Middle frontal gyrus (tissue), 1 donor: ENCODE results near the gene TLE1.
"Not testable (repeated sequence)": the region's sequence is repeated elsewhere in the genome, so short reads cannot be mapped to it uniquely, and the experiment has no call there.

Experiments used
- DNase-seq: peaks from one replicate; pipeline ENCODE4 v3.0.0-alpha.2; 2015; ENCODE audit warnings: low spot score; ENCODE audit errors: extremely low spot score

The TLE1 gene

DNA sequence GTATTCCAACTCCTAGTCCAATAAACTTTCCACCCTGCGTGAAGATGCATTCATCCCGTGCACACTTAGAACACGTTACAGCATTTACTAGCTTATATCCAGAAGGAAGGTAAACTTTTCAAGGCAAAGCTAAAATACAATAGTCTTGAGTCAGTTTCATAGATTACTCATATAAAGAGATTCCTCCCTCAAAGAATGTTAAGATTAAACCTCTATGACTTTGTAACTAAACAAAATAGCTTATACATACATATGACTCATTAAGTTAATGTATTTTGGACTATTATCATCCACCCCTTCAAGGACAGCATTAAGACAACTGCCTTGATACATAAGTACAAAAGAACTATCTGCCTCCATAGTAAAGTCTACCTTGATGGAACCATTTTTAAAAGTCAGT is 36.1 kb downstream of the TLE1 start:
- DNase-seq, result no peak

DNA sequence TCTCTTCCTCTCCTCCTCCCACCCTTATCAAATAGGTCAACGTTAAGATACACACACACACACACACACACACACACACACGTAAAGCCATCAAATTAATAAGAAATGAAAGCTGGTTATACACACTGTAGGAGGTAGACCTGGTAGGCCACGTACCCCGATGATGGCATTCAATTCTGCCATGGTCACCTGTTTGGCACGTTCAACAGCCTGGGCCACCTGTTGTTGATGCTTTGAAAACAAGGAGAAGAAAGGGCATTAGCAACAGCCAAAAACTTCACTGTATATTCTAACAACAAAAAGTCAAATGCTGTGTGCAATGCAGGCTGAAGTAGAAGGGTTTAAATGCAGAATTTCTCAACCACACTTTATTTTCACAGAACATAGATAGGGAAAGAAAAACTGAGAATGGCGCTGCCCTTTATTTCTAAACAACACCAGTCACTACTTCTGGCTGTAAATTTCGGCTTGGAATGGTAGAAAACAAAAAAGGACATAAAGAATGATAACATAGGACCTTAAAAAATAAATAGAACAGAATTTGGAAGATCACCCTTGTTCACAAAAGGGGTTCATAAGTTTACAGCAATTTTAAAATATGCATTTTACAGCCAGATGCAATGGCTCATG is 37.2 kb downstream of the TLE1 start:
- DNase-seq, result no peak

DNA sequence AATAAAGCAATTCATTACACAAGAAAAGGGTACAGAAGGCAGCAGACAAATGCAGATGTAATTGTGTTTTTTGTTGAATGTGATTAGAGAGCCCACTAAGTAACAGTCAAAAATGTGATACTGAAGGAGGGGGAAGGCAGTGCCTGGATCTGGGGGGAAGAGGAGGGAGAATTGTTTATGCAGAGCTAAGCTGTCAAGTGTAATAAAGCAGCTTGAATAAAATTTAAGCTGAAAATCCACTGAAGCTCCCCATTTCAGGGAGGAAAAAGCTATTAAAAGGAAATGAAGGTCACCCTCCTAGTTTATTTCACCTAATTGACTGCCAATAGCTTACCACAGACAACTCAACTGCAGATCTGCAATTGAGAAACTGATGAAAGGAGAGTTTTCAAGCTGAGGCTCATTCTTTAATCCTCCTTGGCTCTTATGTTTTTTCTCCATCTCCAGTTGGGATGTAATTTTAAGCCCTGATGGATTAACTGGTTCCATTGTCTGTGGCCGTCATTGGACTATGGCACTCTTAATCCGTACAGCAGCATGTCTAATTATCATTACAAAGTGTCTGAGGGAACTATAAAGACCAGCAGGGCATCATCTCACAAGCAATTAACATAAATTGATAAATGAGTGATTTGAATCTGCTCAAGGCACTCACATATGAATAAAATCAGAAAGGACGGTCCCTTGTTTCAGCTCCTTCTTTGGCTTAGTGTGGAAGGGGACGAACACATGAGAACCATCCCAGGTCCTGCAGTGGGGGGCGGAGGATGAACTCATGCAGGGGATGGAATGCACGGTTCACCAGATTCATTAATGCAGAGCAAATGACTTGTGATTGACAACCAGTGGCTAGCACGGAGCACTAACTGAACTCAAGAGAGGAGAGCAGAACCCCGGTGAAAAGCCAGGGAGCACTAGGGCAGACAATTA is 38.5 kb downstream of the TLE1 start:
- DNase-seq, result no peak

DNA sequence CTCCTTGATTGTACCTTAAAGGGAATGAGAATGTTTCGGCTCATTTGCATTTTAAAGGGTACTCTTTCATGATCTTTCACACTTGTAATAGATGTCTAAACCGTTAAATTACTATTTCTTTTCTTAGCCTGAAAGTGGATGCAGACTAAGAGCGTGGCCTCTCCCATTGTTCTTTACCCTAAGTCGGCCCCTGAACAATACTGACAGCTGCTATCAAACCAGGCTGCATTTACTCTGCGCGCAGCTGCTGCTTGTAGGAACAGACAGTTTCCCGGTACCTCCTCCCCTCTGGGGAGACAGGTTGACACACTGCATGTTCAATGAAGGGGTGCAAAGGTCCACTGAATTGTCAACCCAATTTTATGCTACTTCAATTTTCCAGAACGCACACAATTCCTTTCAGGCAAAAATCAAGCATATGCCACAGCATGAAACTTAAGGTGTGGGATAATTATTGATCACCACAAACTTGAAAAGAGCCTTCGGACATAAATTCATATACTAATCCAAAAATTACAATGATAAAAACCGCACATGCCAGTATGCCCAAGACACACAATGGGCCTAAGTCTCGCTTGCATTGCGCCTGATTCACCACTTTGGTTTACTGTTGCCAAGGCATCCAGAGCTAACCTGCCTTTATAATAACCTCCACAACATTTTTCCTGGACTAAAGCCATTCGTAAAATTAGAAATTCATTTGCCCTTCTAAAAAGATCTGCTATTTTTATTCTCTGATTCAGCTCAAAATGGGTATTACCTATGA is 39.7 kb downstream of the TLE1 start:
- DNase-seq, result no peak

- DNase-seq, result no peak
Measured at GRCh38 chr9:81648891-81649290, 40.5 kb downstream of the TLE1 start.

DNA sequence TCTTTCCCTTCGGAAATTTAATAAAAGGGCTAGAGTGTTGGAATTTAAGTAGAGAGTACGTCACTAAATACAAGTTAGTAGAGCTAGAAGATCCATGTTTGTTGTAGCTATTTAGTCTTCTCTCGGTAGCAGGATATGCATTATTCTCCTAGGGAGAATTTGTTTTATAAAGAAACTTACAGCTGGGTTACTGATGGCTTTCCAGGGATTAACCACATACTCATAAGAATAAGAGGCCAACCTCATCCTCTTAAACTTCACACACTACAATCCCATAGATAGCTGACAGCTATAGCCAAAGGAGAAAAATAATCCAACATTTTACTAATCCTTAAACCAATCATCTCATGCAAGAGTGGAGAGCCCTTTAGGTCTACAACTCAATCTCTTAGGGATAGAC is 43.0 kb downstream of the TLE1 start:
- DNase-seq, result no peak

- DNase-seq, result not testable (repeated sequence)
Measured at GRCh38 chr9:81644513-81644912, 44.8 kb downstream of the TLE1 start.

DNA sequence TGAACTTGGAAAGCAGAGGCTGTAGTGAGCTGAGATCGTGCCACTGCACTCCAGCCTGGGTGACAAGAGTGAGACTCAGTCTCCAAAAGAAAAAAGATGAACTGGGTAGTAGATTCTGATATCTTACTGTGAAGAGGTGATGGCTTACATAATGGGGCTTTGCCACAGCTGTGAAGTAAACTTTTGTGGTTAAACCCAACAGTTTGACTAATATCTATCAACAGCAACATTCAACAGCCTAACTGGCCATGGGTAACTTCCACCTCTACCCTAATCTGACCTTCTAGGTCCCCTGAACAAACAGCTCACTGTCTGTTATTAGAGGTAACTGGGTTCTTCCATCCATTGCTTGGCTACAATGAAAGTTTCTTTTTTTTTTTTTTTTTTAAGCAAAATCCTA is 52.1 kb downstream of the TLE1 start:
- DNase-seq, result no peak

GRCh38 chr9:81636255-81636599 is 53.1 kb downstream of the TLE1 start:
- no peak for DNase-seq

GRCh38 chr9:81635521-81636254 is 53.7 kb downstream of the TLE1 start:
- DNase-seq, result no peak

DNA sequence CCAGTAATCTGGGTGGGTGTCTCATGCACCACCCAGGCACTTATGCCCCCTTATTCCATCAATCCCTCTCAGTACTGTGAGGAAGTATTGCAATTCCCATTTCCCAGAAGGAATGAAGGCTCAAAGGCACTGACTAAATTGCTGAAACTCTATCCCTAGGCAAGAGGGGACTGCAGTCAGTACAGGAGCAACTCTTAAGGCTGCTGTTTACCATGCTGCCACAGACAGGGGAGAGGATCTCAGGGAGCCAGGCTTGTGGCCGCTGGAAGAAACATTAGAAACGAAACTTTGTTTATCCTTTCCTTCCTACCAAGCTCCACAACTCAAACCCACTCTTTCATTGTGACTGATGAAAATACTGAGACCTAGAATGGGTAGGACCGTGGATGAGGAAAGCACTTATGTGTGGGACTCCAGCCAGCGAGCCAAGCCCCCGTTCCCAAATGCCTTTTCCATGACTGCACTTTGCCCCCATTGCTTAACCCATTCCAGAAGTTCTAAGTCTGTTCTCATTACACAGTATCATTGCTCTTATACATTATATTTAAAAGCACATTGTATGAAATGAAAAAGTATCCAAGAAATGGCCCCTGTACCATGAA is 54.3 kb downstream of the TLE1 start:
- DNase-seq, result no peak

GRCh38 chr9:81633952-81634854 is 55.1 kb downstream of the TLE1 start:
- no peak for DNase-seq

DNA sequence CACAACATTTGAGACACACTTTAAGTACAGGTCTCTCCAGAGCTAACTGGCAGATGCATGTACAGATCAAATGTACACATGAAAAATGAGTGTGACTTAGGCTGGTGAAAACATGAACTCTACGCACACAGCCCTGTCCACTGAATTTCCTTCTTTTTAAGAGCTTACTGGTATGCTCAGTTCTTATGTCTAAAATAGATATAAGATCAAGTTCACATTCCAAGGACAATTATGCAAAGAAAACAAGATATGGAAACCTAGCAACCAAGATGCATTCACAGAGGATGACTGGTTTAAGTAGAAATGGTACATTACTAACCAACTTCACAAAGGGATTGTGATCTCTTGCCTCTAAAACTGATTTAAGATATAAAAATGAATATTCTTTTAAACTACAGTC is 56.7 kb downstream of the TLE1 start:
- no peak for DNase-seq

DNA sequence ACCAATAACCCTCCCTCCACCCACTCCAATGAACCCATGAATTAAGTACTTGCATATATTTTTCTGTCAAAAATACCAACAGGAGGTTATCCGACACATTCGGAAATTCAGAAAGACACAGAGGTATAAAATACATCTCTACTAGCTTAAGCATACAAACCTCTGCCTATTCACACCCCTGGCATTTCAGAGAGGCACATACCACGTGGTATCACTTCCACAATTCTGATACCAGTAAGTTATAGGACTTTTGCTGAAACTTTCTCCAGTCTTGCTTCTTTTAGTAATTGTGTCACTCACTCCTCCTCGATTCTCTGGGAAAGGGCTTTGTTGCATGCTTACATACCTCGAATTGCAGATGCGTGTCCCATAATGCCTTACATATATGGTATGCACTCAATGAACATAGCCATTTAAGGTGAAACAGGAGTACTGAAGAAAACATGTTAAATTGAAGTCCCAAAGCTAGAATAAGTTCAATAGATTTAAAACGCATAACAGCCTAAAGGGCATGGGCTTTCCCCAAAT is 58.1 kb downstream of the TLE1 start:
- DNase-seq, result no peak

DNA sequence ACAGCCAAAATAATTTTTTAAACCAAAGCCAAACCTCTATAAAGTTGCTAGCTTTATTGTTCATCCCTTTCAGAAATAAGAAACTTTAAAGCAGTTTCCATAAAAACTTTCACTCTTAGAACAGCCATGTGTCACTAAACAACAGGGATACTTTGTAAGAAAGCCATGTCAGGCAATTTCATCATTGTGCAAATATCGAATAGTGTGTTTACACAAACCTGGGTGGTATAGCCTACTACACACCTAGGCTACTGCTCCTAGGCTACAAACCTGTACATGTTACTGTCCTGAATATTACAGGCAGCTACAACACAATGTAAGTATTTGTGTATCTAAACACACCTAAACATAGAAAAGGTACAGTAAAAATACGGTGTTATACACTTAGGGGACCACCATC is 59.9 kb downstream of the TLE1 start:
- no peak for DNase-seq

- DNase-seq, result no peak
Measured at GRCh38 chr9:81628897-81629296, 60.5 kb downstream of the TLE1 start.

DNA sequence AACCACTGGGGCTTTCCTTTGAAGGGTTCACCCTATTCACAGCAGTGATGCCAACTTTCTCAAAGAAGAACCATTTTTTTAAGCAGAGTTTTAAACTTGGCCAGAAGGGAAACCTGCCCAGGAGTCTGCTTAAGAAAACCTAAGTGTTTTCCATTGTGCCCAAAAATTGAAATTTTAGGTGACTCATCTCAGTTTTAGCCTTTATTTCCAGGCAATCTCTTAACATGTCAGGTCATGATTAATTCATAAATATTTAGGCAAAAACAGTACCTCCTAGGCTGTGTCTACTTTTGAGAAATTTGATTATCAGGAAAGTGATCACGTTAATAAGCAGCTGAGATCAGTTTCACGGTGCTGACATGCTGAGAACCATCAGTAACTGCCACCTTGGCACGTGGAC is 61.9 kb downstream of the TLE1 start:
- no peak for DNase-seq

DNA sequence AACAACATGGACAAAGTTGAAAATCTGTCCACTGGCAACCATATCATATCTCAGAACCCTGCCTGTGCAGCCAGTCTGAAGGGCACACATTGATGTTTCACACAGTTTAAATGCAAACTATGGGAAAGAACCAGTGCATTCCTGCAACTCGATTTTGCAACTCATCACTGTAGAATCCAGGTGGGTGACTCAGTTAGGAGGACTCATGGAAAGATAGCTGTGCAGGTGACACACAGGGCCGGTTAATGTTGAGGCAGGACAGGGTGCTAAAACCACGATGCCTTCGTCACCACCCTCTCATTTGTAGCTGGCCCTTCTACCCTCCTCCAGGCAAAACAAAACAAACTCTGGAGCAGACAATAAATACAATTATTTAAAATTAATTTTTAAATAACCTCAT is 62.8 kb downstream of the TLE1 start:
- no peak for DNase-seq

DNA sequence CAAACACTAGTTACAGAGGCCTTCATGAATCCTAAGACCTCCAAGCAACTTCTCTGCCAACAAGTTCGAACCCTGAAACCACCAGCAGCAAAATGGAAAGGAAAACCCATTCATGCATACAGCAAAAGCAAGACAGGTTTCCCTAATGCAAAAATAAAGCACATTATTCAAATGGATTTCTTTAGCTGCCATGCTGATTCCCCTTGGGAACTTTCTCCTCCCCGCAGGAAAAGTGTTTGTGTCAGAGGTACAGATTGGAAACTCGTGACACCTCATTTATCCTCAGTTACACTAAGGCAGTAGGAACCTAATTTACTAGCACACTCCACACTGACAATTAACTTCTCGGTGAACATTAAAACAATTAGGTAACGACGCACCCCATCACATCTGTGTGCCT is 63.4 kb downstream of the TLE1 start:
- DNase-seq, result no peak

DNA sequence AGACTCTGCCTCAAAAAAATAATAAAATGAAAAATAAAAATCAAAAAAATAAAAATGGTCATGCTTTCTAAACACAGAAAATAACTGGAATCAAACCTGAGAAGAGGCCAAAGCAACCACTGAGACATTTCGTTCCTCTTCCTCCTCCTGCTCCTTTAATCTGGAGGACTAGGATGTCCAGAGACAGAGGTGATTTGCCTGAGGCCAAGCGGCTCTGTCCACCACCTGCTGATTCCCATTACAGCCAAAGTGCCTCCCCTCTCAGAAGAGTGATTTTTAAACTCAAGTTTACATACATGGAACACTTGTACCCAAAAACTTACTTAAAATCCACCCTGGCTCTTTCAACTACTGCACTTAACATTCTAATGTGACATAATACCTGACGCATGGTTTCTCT is 65.6 kb downstream of the TLE1 start:
- no peak for DNase-seq
